HG03064 (cell line): ENCODE data around the gene MRRF.

ENCODE experiments used
- ATAC-seq: cut with Tn5 transposase; IDR thresholded peaks from one replicate; pipeline ENCODE4 v1.9.1; 2021; ENCODE audit warnings: low read depth; ENCODE audit not compliant: unreplicated experiment

The MRRF gene

GRCh38 chr9:122376796-122377195 is 112.1 kb downstream of the MRRF start:
- ATAC-seq, result no peak

- no peak for ATAC-seq
These were observed 112.8 kb downstream of the MRRF start for GRCh38 chr9:122377241-122378164.

- no peak for ATAC-seq
These were observed 113.6 kb downstream of the MRRF start for GRCh38 chr9:122378236-122378635.

- no peak for ATAC-seq
These were observed 114.7 kb downstream of the MRRF start for GRCh38 chr9:122379340-122379739.

- ATAC-seq, result no peak
These were observed 115.6 kb downstream of the MRRF start for GRCh38 chr9:122380293-122380692.
